Lower leg skin (tissue), 4 donors: ENCODE results near the gene TAS2R5. TPM values are rescaled to one million over a fixed set of nuclear protein-coding genes. Genes with fewer than 3 reads are reported as not detected.

Source experiments
- DNase-seq, 2 donors: peaks; one replicate each; pipeline ENCODE4 v3.0.0-alpha.2; 2019; ENCODE audit warnings: low spot score in 2 of 2
- H3K4me3 ChIP-seq: fragments of 200-600 bp; sonication (generic); 2 replicates; pipeline ENCODE4 v1.5.1; 2017; ENCODE audit warnings: mild to moderate bottlenecking, low read depth; ENCODE audit not compliant: poor library complexity, severe bottlenecking
- POLR2A ChIP-seq, 2 donors: fragments of 450-650 bp; IDR thresholded peaks; one replicate each; pipeline ENCODE4 v1.6.1; 2016 to 2017; ENCODE audit warnings: antibody characterized with exemption in 2 of 2, mild to moderate bottlenecking in 1 of 2, moderate library complexity in 1 of 2
- WGBS, 2 donors: methylation state at CpG; one replicate each; pipeline ENCODE4 v1.1.5; 2018; 5-methylcytosine and 5-hydroxymethylcytosine counted together
- intact Hi-C: fragments of 100-400 bp; cut with DNase I; formaldehyde crosslinking; loops from one replicate; pipeline ENCODE4 v1.15.0; 2023; ENCODE audit warnings: low total_unique reads
- total RNA-seq, 4 donors: library from RNA; depleted of rRNA; stranded (reverse); fragments of >200 nt; gene quantifications; one replicate each; pipeline ENCODE4 v1.1.0, GENCODE V29; 2016
- TF ChIP-seq, protein P1 (sequence below), 3 donors: fragments of 450-650 bp; IDR thresholded peaks; one replicate each; pipeline ENCODE4 v1.5.1; 2016; ENCODE audit warnings: antibody characterized with exemption in 3 of 3, mild to moderate bottlenecking in 3 of 3, moderate library complexity in 2 of 3

Gene TAS2R5
- total RNA-seq, 4 donors from 2014 or later: 1.3 to 2.1 (median 1.7) TPM

GRCh38 chr7:141840708-141841107 lies 50.7 kb downstream of the TAS2R5 start:
- 90 to 91% methylated on average over 5 of the region's 5 CpGs for WGBS, 2 donors
- H3K4me3 ChIP-seq: no peak overlapping the region
- intact Hi-C loops: no loop called here
- no peak for DNase-seq
- TF ChIP-seq, protein P1, sequence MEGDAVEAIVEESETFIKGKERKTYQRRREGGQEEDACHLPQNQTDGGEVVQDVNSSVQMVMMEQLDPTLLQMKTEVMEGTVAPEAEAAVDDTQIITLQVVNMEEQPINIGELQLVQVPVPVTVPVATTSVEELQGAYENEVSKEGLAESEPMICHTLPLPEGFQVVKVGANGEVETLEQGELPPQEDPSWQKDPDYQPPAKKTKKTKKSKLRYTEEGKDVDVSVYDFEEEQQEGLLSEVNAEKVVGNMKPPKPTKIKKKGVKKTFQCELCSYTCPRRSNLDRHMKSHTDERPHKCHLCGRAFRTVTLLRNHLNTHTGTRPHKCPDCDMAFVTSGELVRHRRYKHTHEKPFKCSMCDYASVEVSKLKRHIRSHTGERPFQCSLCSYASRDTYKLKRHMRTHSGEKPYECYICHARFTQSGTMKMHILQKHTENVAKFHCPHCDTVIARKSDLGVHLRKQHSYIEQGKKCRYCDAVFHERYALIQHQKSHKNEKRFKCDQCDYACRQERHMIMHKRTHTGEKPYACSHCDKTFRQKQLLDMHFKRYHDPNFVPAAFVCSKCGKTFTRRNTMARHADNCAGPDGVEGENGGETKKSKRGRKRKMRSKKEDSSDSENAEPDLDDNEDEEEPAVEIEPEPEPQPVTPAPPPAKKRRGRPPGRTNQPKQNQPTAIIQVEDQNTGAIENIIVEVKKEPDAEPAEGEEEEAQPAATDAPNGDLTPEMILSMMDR (IDR thresholded peaks at IDR 0.05): no peak
- no peak for TF ChIP-seq POLR2A (IDR thresholded peaks at IDR 0.05)

Other genes starting within 250 kb of the TAS2R5 start
- 10 to 100 TPM in 3 of 4 donors, 1 to 10 TPM in 1; 9.8 to 20.1 (median 14.9) TPM for gene AGK, start 238.8 kb upstream of the TAS2R5 start, total RNA-seq
- gene DENND11, start 88.1 kb upstream of the TAS2R5 start, total RNA-seq: 10 to 100 TPM; 11.6 to 15.8 (median 14.6) TPM
- gene WEE2, start 81.9 kb upstream of the TAS2R5 start, total RNA-seq: not detected
- 100 to 1,000 TPM in 1 of 4 donors, 10 to 100 TPM in 3; 87.5 to 109 (median 90.8) TPM for gene SSBP1, start 51.9 kb upstream of the TAS2R5 start, total RNA-seq
- gene TAS2R3, start 26.1 kb upstream of the TAS2R5 start, total RNA-seq: 1 to 10 TPM in 3 of 4 donors, under 1 TPM in 1; 0.46 to 2.2 (median 1.3) TPM
- 1 to 10 TPM in 3 of 4 donors, under 1 TPM in 1; 0.30 to 1.6 (median 1.1) TPM for gene TAS2R4, start 13.5 kb upstream of the TAS2R5 start, total RNA-seq
- not detected for gene PRSS37, start 51.3 kb downstream of the TAS2R5 start, total RNA-seq
- not detected for gene OR9A4, start 126.2 kb downstream of the TAS2R5 start, total RNA-seq
- 1 to 10 TPM; 1.6 to 3.8 (median 2.9) TPM for gene CLEC5A, start 156.8 kb downstream of the TAS2R5 start, total RNA-seq
- gene TAS2R38, start 183.6 kb downstream of the TAS2R5 start, total RNA-seq: not detected
- gene MGAM, start 205.7 kb downstream of the TAS2R5 start, total RNA-seq: under 1 TPM; 0.03 to 0.25 (median 0.13) TPM